Measurements from ENCODE around the gene AASDH. TPM values are rescaled to one million over a fixed set of nuclear protein-coding genes. Genes with fewer than 3 reads are reported as not detected.

The AASDH gene
- total RNA-seq, 1 donor from 2014 or later: 7.3 TPM

DNA sequence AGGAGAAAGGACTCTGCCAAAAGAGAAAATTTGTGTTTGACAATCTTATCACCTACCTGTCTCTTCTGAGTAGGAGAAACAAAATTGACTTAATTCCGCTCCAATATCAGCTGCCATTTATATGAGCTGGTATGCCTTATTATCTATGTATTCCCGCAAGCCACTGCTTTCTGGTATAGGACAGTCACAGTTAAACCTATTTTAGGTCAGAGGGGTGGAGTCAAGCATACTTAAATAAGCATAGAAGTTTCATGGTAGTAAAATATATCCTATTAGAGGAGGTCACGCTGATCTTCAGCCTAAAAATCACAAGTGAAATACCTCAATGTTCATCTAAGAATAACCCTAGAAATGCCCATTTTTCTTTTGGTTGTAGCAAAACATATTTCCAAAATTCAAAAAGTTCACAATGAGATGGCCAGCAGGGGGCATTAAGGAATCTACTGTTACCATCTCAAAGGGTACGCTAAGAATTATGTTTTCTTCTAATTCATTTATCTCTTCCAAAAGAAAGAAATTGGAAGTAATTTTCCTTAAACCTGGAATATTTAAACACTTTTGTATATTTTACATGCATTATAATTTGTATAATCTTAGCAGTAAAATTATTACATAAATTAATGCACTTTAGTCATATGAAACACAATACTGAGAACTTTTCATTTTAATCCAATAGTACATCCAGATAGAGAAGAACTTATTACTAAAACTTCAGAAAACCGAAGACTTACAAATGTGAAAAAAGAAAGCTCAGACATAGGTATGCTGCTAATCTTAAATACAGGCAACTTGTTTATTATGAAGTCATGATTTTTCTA, 37.6 kb upstream of the AASDH start:
- no peak overlapping the region for H3K27ac Mint-ChIP-seq (ENCODE audit: unreplicated experiment)
- H3K4me2 ChIP-seq (ENCODE audit: low read length): no peak overlapping the region
- DNase-seq (ENCODE audit: low read depth): no peak
- TF ChIP-seq EZH2 (IDR thresholded peaks at IDR 0.05; ENCODE audit: insufficient read depth, low read length) (no peak), CTCF (IDR thresholded peaks at IDR 0.05; ENCODE audit: insufficient read depth, low read depth, low read length) (peak; percentile 67)
- H3K4me3 ChIP-seq (ENCODE audit: insufficient read depth, low read depth, low read length): no peak overlapping the region
- H3K9me3 ChIP-seq (ENCODE audit: insufficient read depth, low read depth, low read length): no peaks in the 10 kb centered on the region
- no peaks in the 10 kb centered on the region for H3K27me3 ChIP-seq (ENCODE audit: insufficient read depth, low read length)
- H3K4me3 Mint-ChIP-seq (ENCODE audit: unreplicated experiment): no peak overlapping the region
- H4K20me1 ChIP-seq (ENCODE audit: insufficient read depth, low read length): peaks cover 6% of the 10 kb centered on the region
- no peak overlapping the region for H3K9ac ChIP-seq (ENCODE audit: low read length)
- H3K4me1 ChIP-seq (ENCODE audit: insufficient read depth, low read length): no peaks in the 10 kb centered on the region
- FAIRE-seq: peak; percentile 37
- H3K36me3 Mint-ChIP-seq (ENCODE audit: low read depth, unreplicated experiment): no peaks in the 10 kb centered on the region
- no peaks in the 10 kb centered on the region for H3K36me3 ChIP-seq (ENCODE audit: insufficient read depth, low read length)
- peaks cover 85% of the 10 kb centered on the region for H3K79me2 ChIP-seq (ENCODE audit: insufficient read depth, low read length)
- H3K4me1 Mint-ChIP-seq (ENCODE audit: low read depth, unreplicated experiment): peaks cover 3% of the 10 kb centered on the region
- H3K27ac ChIP-seq (ENCODE audit: low read depth, low read length): no peak overlapping the region
- H3K9me3 Mint-ChIP-seq (ENCODE audit: unreplicated experiment): no peaks in the 10 kb centered on the region
- no peaks in the 10 kb centered on the region for H3K27me3 Mint-ChIP-seq (ENCODE audit: low read depth, unreplicated experiment)
- no peak overlapping the region for H2AFZ ChIP-seq (ENCODE audit: low read depth, low read length)

GRCh38 chr4:56424176-56424575, 36.9 kb upstream of the AASDH start:
- DNase-seq (ENCODE audit: low read depth): no peak
- FAIRE-seq: no peak
- no peak overlapping the region for H3K27ac Mint-ChIP-seq (ENCODE audit: unreplicated experiment)
- TF ChIP-seq CTCF (IDR thresholded peaks at IDR 0.05; ENCODE audit: insufficient read depth, low read depth, low read length) (no peak), EZH2 (IDR thresholded peaks at IDR 0.05; ENCODE audit: insufficient read depth, low read length) (no peak)
- no peaks in the 10 kb centered on the region for H3K27me3 ChIP-seq (ENCODE audit: insufficient read depth, low read length)
- no peaks in the 10 kb centered on the region for H3K9me3 ChIP-seq (ENCODE audit: insufficient read depth, low read depth, low read length)
- H3K4me3 Mint-ChIP-seq (ENCODE audit: unreplicated experiment): no peak overlapping the region
- H3K4me2 ChIP-seq (ENCODE audit: low read length): no peak overlapping the region
- H3K36me3 ChIP-seq (ENCODE audit: insufficient read depth, low read length): no peaks in the 10 kb centered on the region
- no peak overlapping the region for H3K27ac ChIP-seq (ENCODE audit: low read depth, low read length)
- no peak overlapping the region for H2AFZ ChIP-seq (ENCODE audit: low read depth, low read length)
- H3K4me3 ChIP-seq (ENCODE audit: insufficient read depth, low read depth, low read length): no peak overlapping the region
- no peaks in the 10 kb centered on the region for H3K9me3 Mint-ChIP-seq (ENCODE audit: unreplicated experiment)
- peaks cover 85% of the 10 kb centered on the region for H3K79me2 ChIP-seq (ENCODE audit: insufficient read depth, low read length)
- peaks cover 13% of the 10 kb centered on the region for H4K20me1 ChIP-seq (ENCODE audit: insufficient read depth, low read length)
- H3K36me3 Mint-ChIP-seq (ENCODE audit: low read depth, unreplicated experiment): no peaks in the 10 kb centered on the region
- H3K4me1 Mint-ChIP-seq (ENCODE audit: low read depth, unreplicated experiment): peaks cover 3% of the 10 kb centered on the region
- H3K4me1 ChIP-seq (ENCODE audit: insufficient read depth, low read length): no peaks in the 10 kb centered on the region
- no peaks in the 10 kb centered on the region for H3K27me3 Mint-ChIP-seq (ENCODE audit: low read depth, unreplicated experiment)
- no peak overlapping the region for H3K9ac ChIP-seq (ENCODE audit: low read length)

- Mint-ChIP-seq H3K36me3 (ENCODE audit: low read depth, unreplicated experiment) (no peaks in the 10 kb centered on the region), H3K4me3 (ENCODE audit: unreplicated experiment) (no peak overlapping the region), H3K9me3 (ENCODE audit: unreplicated experiment) (no peaks in the 10 kb centered on the region), H3K27ac (ENCODE audit: unreplicated experiment) (no peak overlapping the region), H3K4me1 (ENCODE audit: low read depth, unreplicated experiment) (peaks cover 3% of the 10 kb centered on the region), H3K27me3 (ENCODE audit: low read depth, unreplicated experiment) (no peaks in the 10 kb centered on the region)
- TF ChIP-seq CTCF (IDR thresholded peaks at IDR 0.05; ENCODE audit: insufficient read depth, low read depth, low read length) (no peak), EZH2 (IDR thresholded peaks at IDR 0.05; ENCODE audit: insufficient read depth, low read length) (no peak)
- Histone ChIP-seq H3K4me1 (ENCODE audit: insufficient read depth, low read length) (no peaks in the 10 kb centered on the region), H3K27ac (ENCODE audit: low read depth, low read length) (no peak overlapping the region), H3K36me3 (ENCODE audit: insufficient read depth, low read length) (no peaks in the 10 kb centered on the region), H3K27me3 (ENCODE audit: insufficient read depth, low read length) (no peaks in the 10 kb centered on the region), H2AFZ (ENCODE audit: low read depth, low read length) (no peak overlapping the region), H3K4me2 (ENCODE audit: low read length) (no peak overlapping the region), H3K79me2 (ENCODE audit: insufficient read depth, low read length) (peaks cover 77% of the 10 kb centered on the region), H3K9me3 (ENCODE audit: insufficient read depth, low read depth, low read length) (no peaks in the 10 kb centered on the region), H4K20me1 (ENCODE audit: insufficient read depth, low read length) (peaks cover 8% of the 10 kb centered on the region), H3K4me3 (ENCODE audit: insufficient read depth, low read depth, low read length) (no peak overlapping the region), H3K9ac (ENCODE audit: low read length) (no peak overlapping the region)
- FAIRE-seq (no peak), DNase-seq (ENCODE audit: low read depth) (no peak)
These were observed 30.1 kb upstream of the AASDH start for GRCh38 chr4:56417396-56417795.
